Cardiac fibroblast (primary cell): Measurements from ENCODE around the gene NAA38.
A peak's percentile ranks its signal among the peaks of the same experiment; 100 is the strongest.

Experiments used
- DNase-seq, 2 donors: peaks; one replicate each; pipeline versions ENCODE4 v3.0.0 to v3.0.0-alpha.2; 2010; ENCODE audit warnings: low read depth in 2 of 2
- H3K4me3 ChIP-seq, 2 donors: replicated peaks in 1 of 2; 1 replicate in 1 of 2; 2 replicates in 1 of 2; pipeline ENCODE4 v1.5.1; 2011; ENCODE audit warnings: low read depth in 2 of 2, low read length in 2 of 2, mild to moderate bottlenecking in 2 of 2, moderate library complexity in 1 of 2
- TF ChIP-seq, protein P1 (sequence below): IDR thresholded peaks from one replicate; pipeline ENCODE4 v1.5.1; 2011; ENCODE audit warnings: low read depth, mild to moderate bottlenecking, low read length, inconsistent platforms

The NAA38 gene

DNA sequence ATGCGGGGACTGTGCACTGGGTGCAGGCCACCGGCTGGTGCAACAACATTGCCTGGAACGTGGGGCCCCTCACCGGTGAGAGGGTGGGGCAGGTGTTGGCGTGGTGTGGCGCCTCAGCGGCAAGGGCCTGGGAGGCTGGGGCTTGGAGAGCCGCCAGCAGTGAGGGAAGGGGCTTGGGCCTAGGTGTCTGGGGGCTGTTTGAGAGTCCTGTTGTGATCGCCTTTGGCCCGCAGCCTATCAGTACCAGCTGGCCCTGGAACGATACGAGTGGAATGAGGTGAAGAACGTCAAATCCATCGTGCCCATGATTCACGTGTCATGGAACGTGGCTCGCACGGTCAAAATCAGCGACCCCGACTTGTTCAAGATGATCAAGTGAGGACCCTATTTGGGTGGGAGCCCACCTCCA, 5.1 kb downstream of the NAA38 start:
- TF ChIP-seq, protein P1, sequence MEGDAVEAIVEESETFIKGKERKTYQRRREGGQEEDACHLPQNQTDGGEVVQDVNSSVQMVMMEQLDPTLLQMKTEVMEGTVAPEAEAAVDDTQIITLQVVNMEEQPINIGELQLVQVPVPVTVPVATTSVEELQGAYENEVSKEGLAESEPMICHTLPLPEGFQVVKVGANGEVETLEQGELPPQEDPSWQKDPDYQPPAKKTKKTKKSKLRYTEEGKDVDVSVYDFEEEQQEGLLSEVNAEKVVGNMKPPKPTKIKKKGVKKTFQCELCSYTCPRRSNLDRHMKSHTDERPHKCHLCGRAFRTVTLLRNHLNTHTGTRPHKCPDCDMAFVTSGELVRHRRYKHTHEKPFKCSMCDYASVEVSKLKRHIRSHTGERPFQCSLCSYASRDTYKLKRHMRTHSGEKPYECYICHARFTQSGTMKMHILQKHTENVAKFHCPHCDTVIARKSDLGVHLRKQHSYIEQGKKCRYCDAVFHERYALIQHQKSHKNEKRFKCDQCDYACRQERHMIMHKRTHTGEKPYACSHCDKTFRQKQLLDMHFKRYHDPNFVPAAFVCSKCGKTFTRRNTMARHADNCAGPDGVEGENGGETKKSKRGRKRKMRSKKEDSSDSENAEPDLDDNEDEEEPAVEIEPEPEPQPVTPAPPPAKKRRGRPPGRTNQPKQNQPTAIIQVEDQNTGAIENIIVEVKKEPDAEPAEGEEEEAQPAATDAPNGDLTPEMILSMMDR, result no peak
- no peak for DNase-seq
- no peak overlapping the region for H3K4me3 ChIP-seq

DNA sequence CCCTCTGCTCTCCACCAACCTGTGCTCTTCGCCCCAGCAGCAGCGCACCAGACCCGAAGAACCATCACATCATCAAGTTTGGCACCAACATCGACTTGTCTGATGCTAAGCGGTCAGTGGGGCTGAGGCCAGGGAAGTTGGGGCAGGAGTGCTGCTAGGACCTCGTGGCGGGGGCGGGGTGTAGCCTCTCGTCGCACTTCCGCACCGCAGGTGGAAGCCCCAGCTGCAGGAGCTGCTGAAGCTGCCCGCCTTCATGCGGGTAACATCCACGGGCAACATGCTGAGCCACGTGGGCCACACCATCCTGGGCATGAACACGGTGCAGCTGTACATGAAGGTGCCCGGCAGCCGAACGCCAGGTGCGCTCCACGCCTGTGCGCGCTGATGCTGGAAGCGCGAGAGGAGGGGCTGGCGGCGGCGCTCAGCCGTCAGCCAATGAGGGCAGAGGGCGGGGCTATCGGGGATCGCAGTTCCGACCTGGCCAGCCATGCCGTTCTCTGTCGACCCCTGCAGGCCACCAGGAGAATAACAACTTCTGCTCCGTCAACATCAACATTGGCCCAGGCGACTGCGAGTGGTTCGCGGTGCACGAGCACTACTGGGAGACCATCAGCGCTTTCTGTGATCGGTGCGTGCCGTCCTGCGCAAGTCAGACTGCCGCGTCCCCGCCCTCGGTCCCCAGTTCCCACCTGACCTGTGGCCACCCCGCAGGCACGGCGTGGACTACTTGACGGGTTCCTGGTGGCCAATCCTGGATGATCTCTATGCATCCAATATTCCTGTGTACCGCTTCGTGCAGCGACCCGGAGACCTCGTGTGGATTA, 5.7 kb downstream of the NAA38 start:
- TF ChIP-seq, protein P1, result peak; percentile 97
- peak; percentile 87 to 91 for DNase-seq
- no peak overlapping the region for H3K4me3 ChIP-seq

DNA sequence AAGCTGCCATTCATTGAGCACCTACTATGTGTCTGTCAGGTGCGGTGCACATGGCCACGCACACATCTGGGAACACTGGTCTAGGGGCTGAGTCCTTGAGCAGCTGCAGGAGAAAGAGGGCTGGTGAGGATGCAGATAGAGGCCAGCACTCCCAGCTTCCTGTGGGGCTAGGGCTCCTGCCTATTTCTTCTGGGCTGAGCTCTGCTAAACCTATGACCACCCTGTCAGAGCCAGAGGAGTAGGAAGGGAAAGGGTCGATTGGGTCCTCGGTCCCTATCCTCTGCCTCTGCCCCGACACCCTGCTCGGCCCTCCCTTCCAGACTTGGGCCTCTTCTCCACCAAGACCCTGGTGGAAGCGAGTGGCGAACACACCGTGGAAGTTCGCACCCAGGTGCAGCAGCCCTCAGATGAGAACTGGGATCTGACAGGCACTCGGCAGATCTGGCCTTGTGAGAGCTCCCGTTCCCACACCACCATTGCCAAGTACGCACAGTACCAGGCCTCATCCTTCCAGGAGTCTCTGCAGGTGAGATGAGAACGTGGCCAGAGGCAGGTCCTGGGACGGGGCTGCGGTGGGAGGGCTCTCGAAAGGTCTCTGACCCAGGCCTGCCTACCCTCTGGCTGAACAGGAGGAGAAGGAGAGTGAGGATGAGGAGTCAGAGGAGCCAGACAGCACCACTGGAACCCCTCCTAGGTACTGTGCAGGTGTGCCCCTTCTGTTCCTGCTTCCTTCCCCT, 6.5 kb downstream of the NAA38 start:
- no peak overlapping the region for H3K4me3 ChIP-seq

DNA sequence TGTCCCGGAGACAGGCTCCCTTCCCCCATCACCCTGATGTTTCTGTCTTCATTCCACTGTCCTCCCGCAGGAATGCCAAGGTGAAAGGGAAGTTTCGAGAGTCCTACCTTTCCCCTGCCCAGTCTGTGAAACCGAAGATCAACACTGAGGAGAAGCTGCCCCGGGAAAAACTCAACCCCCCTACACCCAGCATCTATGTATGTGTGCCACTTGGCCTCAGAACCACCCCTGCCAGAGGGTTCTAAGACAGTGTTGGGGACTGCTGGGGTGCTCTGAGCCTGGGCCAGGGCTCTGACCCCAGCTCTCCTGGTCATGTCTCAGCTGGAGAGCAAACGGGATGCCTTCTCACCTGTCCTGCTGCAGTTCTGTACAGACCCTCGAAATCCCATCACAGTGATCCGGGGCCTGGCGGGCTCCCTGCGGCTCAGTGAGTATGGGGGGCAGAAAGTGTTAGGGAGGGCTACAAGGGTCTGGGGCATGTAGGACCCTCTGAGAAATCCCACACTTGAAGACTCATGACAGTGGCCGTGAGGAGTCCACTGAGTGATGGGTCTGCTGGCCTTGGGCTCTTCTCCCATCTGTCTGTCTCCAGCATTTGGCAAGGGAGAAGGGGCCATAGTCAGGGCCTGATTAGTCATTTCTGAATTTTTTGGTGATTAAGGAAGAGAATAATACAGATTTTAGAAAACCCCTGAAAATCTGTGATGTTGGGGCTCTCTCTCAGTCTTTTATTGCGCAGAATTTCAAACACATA, 7.4 kb downstream of the NAA38 start:
- TF ChIP-seq, protein P1, result no peak
- no peak for DNase-seq
- no peak overlapping the region for H3K4me3 ChIP-seq

More for the DNA sequence above, 6.5 kb downstream of the NAA38 start:
- TF ChIP-seq, protein P1, result no peak
- no peak for DNase-seq

DNA sequence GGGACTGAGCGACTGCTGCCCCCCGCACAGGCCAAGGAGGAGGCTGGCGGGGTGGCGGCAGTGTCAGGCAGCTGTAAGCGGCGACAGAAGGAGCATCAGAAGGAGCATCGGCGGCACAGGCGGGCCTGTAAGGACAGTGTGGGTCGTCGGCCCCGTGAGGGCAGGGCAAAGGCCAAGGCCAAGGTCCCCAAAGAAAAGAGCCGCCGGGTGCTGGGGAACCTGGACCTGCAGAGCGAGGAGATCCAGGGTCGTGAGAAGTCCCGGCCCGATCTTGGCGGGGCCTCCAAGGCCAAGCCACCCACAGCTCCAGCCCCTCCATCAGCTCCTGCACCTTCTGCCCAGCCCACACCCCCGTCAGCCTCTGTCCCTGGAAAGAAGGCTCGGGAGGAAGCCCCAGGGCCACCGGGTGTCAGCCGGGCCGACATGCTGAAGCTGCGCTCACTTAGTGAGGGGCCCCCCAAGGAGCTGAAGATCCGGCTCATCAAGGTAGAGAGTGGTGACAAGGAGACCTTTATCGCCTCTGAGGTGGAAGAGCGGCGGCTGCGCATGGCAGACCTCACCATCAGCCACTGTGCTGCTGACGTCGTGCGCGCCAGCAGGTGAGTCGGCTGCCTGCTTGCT, 8.1 kb downstream of the NAA38 start:
- DNase-seq, result no peak
- no peak overlapping the region for H3K4me3 ChIP-seq
- TF ChIP-seq, protein P1, result no peak

DNA sequence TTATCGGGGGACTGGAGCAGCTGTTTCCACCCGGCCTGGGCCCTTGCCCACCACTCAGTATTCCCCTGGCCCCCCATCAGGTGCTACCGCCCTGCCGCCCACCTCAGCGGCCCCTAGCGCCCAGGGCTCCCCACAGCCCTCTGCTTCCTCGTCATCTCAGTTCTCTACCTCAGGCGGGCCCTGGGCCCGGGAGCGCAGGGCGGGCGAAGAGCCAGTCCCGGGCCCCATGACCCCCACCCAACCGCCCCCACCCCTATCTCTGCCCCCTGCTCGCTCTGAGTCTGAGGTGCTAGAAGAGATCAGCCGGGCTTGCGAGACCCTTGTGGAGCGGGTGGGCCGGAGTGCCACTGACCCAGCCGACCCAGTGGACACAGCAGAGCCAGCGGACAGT, 8.6 kb downstream of the NAA38 start:
- no peak overlapping the region for H3K4me3 ChIP-seq
- no peak for DNase-seq
- TF ChIP-seq, protein P1, result no peak
